ENCODE data around the gene MAP6. TPM values are rescaled to one million over a fixed set of nuclear protein-coding genes. Genes with fewer than 3 reads are reported as not detected.

The MAP6 gene
- total and polyA plus RNA-seq, 9 of the 15 experiments (the other 6 are each of a cell fraction or from before 2014, with no cell fraction given): not detected

GRCh38 chr11:75537740-75538139 is 131.1 kb downstream of the MAP6 start (continued):
- peak; percentile 86 for TF ChIP-seq PKNOX1 (IDR thresholded peaks at IDR 0.05)
- no peak for TF ChIP-seq ATF1 (CRISPR knock-in tag; IDR thresholded peaks at IDR 0.05)
- TF ChIP-seq ATF1 (tag; IDR thresholded peaks at IDR 0.05): no peak
- peak; percentile 79 to 82 for TF ChIP-seq KDM1A (IDR thresholded peaks at IDR 0.05)
- no peak for TF ChIP-seq RAD21 (CRISPR knock-in tag; conservative IDR thresholded peaks at IDR 0.05 in 1 of 2, IDR thresholded peaks at IDR 0.05 in 1 of 2)
- no peak for TF ChIP-seq U2AF1 (optimal IDR thresholded peaks at IDR 0.05; ENCODE audit: low read depth, low read length)
- TF ChIP-seq ELF1 (tag; IDR thresholded peaks at IDR 0.05): peak; percentile 40; the same call in 1 of the 2 replicates
- TF ChIP-seq FIP1L1 (IDR thresholded peaks at IDR 0.05; ENCODE audit: low read depth, low read length, poor library complexity, severe bottlenecking): no peak
- TF ChIP-seq ZNF184 (CRISPR knock-in tag; IDR thresholded peaks at IDR 0.05): no peak

Small RNA genes lying within 50 kb of the gene (small RNA-seq; reads per million reads assigned to genes)
- gene AP001922.4: not detected

Other genes starting within 250 kb of the MAP6 start
- gene KLHL35, start 235.8 kb downstream of the MAP6 start, total RNA-seq (2014; rRNA removed): not detected in 2 replicates
- gene KLHL35, start 235.8 kb downstream of the MAP6 start, total RNA-seq (2014; rRNA removed; fragmentation: Illumina TruSeq; extraction: Trizol): not detected in 2 replicates
- not detected in 2 replicates for gene KLHL35, start 235.8 kb downstream of the MAP6 start, total RNA-seq (2015; rRNA removed; fragmentation: Illumina TruSeq; extraction: Trizol)
- not detected in 2 replicates for gene KLHL35, start 235.8 kb downstream of the MAP6 start, total RNA-seq (2021)
- gene KLHL35, start 235.8 kb downstream of the MAP6 start, polyA plus RNA-seq (2011; rRNA removed): not detected in 2 replicates
- gene KLHL35, start 235.8 kb downstream of the MAP6 start, polyA plus RNA-seq (2014; fragmentation: Illumina TruSeq; extraction: Trizol): not detected in 2 replicates
- gene KLHL35, start 235.8 kb downstream of the MAP6 start, polyA plus RNA-seq (2014; fragmentation: Nextera tagmentation; extraction: Ambion mirVana): not detected
- not detected in 2 replicates for gene KLHL35, start 235.8 kb downstream of the MAP6 start, polyA plus RNA-seq (2014; rRNA removed)
- 9.8 and 14.2 TPM in 2 replicates for gene GDPD5, start 143.1 kb downstream of the MAP6 start, total RNA-seq (2014; rRNA removed)
- 2.8 and 2.9 TPM in 2 replicates for gene GDPD5, start 143.1 kb downstream of the MAP6 start, total RNA-seq (2014; rRNA removed; fragmentation: Illumina TruSeq; extraction: Trizol)
- gene GDPD5, start 143.1 kb downstream of the MAP6 start, total RNA-seq (2015; rRNA removed; fragmentation: Illumina TruSeq; extraction: Trizol): 6.1 and 6.5 TPM in 2 replicates
- gene GDPD5, start 143.1 kb downstream of the MAP6 start, total RNA-seq (2021): 19.0 and 27.3 TPM in 2 replicates
- gene GDPD5, start 143.1 kb downstream of the MAP6 start, polyA plus RNA-seq (2011; rRNA removed): 8.0 and 11.8 TPM in 2 replicates
- gene GDPD5, start 143.1 kb downstream of the MAP6 start, polyA plus RNA-seq (2014; fragmentation: Illumina TruSeq; extraction: Trizol): 8.7 and 11.9 TPM in 2 replicates
- under 1 TPM; 0.32 to 0.41 TPM for gene GDPD5, start 143.1 kb downstream of the MAP6 start, polyA plus RNA-seq (2014; fragmentation: Nextera tagmentation; extraction: Ambion mirVana)
- 17.0 and 20.4 TPM in 2 replicates for gene GDPD5, start 143.1 kb downstream of the MAP6 start, polyA plus RNA-seq (2014; rRNA removed)
- 67.9 and 85.8 TPM in 2 replicates for gene SERPINH1, start 106.8 kb downstream of the MAP6 start, total RNA-seq (2014; rRNA removed)
- gene SERPINH1, start 106.8 kb downstream of the MAP6 start, total RNA-seq (2014; rRNA removed; fragmentation: Illumina TruSeq; extraction: Trizol): 30.3 and 44.1 TPM in 2 replicates
- 78.5 and 87.1 TPM in 2 replicates for gene SERPINH1, start 106.8 kb downstream of the MAP6 start, total RNA-seq (2015; rRNA removed; fragmentation: Illumina TruSeq; extraction: Trizol)
- gene SERPINH1, start 106.8 kb downstream of the MAP6 start, total RNA-seq (2021): 106 and 115 TPM in 2 replicates
- 45.5 and 123 TPM in 2 replicates for gene SERPINH1, start 106.8 kb downstream of the MAP6 start, polyA plus RNA-seq (2011; rRNA removed)
- gene SERPINH1, start 106.8 kb downstream of the MAP6 start, polyA plus RNA-seq (2014; fragmentation: Illumina TruSeq; extraction: Trizol): 95.0 and 102 TPM in 2 replicates
- gene SERPINH1, start 106.8 kb downstream of the MAP6 start, polyA plus RNA-seq (2014; fragmentation: Nextera tagmentation; extraction: Ambion mirVana): 1 to 10 TPM; 2.8 to 6.8 TPM
- 67.8 and 77.9 TPM in 2 replicates for gene SERPINH1, start 106.8 kb downstream of the MAP6 start, polyA plus RNA-seq (2014; rRNA removed)
- gene MOGAT2, start 48.8 kb upstream of the MAP6 start, total RNA-seq (2014; rRNA removed): 0.09 TPM in 1 of 2 replicates, not detected in the other
- not detected in 2 replicates for gene MOGAT2, start 48.8 kb upstream of the MAP6 start, total RNA-seq (2014; rRNA removed; fragmentation: Illumina TruSeq; extraction: Trizol)
- gene MOGAT2, start 48.8 kb upstream of the MAP6 start, total RNA-seq (2015; rRNA removed; fragmentation: Illumina TruSeq; extraction: Trizol): not detected in 2 replicates
- 0.09 TPM in 1 of 2 replicates, not detected in the other for gene MOGAT2, start 48.8 kb upstream of the MAP6 start, total RNA-seq (2021)
- not detected in 2 replicates for gene MOGAT2, start 48.8 kb upstream of the MAP6 start, polyA plus RNA-seq (2011; rRNA removed)
- not detected in 2 replicates for gene MOGAT2, start 48.8 kb upstream of the MAP6 start, polyA plus RNA-seq (2014; fragmentation: Illumina TruSeq; extraction: Trizol)
- not detected for gene MOGAT2, start 48.8 kb upstream of the MAP6 start, polyA plus RNA-seq (2014; fragmentation: Nextera tagmentation; extraction: Ambion mirVana)
- not detected in 2 replicates for gene MOGAT2, start 48.8 kb upstream of the MAP6 start, polyA plus RNA-seq (2014; rRNA removed)
- 2.0 and 2.5 TPM in 2 replicates for gene DGAT2, start 99.7 kb upstream of the MAP6 start, total RNA-seq (2014; rRNA removed)
- 1.6 and 2.2 TPM in 2 replicates for gene DGAT2, start 99.7 kb upstream of the MAP6 start, total RNA-seq (2014; rRNA removed; fragmentation: Illumina TruSeq; extraction: Trizol)
- 1.6 and 1.7 TPM in 2 replicates for gene DGAT2, start 99.7 kb upstream of the MAP6 start, total RNA-seq (2015; rRNA removed; fragmentation: Illumina TruSeq; extraction: Trizol)
- gene DGAT2, start 99.7 kb upstream of the MAP6 start, total RNA-seq (2021): 2.2 TPM in 2 replicates
- gene DGAT2, start 99.7 kb upstream of the MAP6 start, polyA plus RNA-seq (2011; rRNA removed): 1.8 TPM in 2 replicates
- 2.3 and 2.4 TPM in 2 replicates for gene DGAT2, start 99.7 kb upstream of the MAP6 start, polyA plus RNA-seq (2014; fragmentation: Illumina TruSeq; extraction: Trizol)
- under 1 TPM; 0.68 to 0.69 TPM for gene DGAT2, start 99.7 kb upstream of the MAP6 start, polyA plus RNA-seq (2014; fragmentation: Nextera tagmentation; extraction: Ambion mirVana)
- gene DGAT2, start 99.7 kb upstream of the MAP6 start, polyA plus RNA-seq (2014; rRNA removed): 2.2 and 2.8 TPM in 2 replicates
- 10.5 and 12.3 TPM in 2 replicates for gene UVRAG, start 146.2 kb upstream of the MAP6 start, total RNA-seq (2014; rRNA removed)
- 17.6 and 21.0 TPM in 2 replicates for gene UVRAG, start 146.2 kb upstream of the MAP6 start, total RNA-seq (2014; rRNA removed; fragmentation: Illumina TruSeq; extraction: Trizol)
- gene UVRAG, start 146.2 kb upstream of the MAP6 start, total RNA-seq (2015; rRNA removed; fragmentation: Illumina TruSeq; extraction: Trizol): 15.8 and 17.8 TPM in 2 replicates
- gene UVRAG, start 146.2 kb upstream of the MAP6 start, total RNA-seq (2021): 16.0 TPM in 2 replicates
- gene UVRAG, start 146.2 kb upstream of the MAP6 start, polyA plus RNA-seq (2011; rRNA removed): 10.2 and 12.4 TPM in 2 replicates
- 11.0 and 13.8 TPM in 2 replicates for gene UVRAG, start 146.2 kb upstream of the MAP6 start, polyA plus RNA-seq (2014; fragmentation: Illumina TruSeq; extraction: Trizol)
- 1 to 10 TPM; 3.1 to 5.2 TPM for gene UVRAG, start 146.2 kb upstream of the MAP6 start, polyA plus RNA-seq (2014; fragmentation: Nextera tagmentation; extraction: Ambion mirVana)
- 9.2 and 9.4 TPM in 2 replicates for gene UVRAG, start 146.2 kb upstream of the MAP6 start, polyA plus RNA-seq (2014; rRNA removed)

All from K562 (cell line).